HCT116 (cell line): ENCODE measurements around the gene PGBD1.

Experiments
- FOSL1 ChIP-seq: IDR thresholded peaks from 2 replicates; pipeline ENCODE4 v1.6.1; 2012; ENCODE audit warnings: low read depth
- POLR2A ChIP-seq: IDR thresholded peaks from 2 replicates; pipeline ENCODE4 v1.7.0; 2011; ENCODE audit warnings: borderline replicate concordance; ENCODE audit not compliant: insufficient read depth, insufficient read length; ENCODE audit errors: extremely low read depth
- POLR2AphosphoS5 ChIP-seq: IDR thresholded peaks from 2 replicates; pipeline ENCODE4 v1.6.1; 2011; ENCODE audit warnings: mild to moderate bottlenecking, low read depth, low read length, moderate library complexity
- SRF ChIP-seq: IDR thresholded peaks from 2 replicates; pipeline ENCODE4 v1.6.1; 2012; ENCODE audit warnings: low read depth
- TCF7L2 ChIP-seq: IDR thresholded peaks from 2 replicates; pipeline ENCODE4 v1.7.0; 2011; ENCODE audit warnings: borderline replicate concordance, inconsistent platforms; ENCODE audit not compliant: insufficient read depth, insufficient read length; ENCODE audit errors: extremely low read depth
- TF ChIP-seq, protein P1 (sequence below), 3 experiments: fragments of 200-600 bp in 1 of 3; sonication (generic) in 1 of 3; IDR thresholded peaks in 2 of 3; conservative IDR thresholded peaks in 1 of 3; 2 replicates each; pipeline ENCODE4 v1.5.1; 2012 to 2017; ENCODE audit warnings: low read depth in 2 of 3, low read length in 2 of 3, antibody characterized with exemption in 1 of 3, borderline replicate concordance in 1 of 3, control low read depth in 1 of 3, mild to moderate bottlenecking in 1 of 3, mixed read lengths in 1 of 3, mixed run types in 1 of 3, moderate library complexity in 1 of 3; ENCODE audit not compliant: insufficient read depth in 1 of 3
- TF ChIP-seq, protein P2 (sequence below): IDR thresholded peaks from 2 replicates; pipeline ENCODE4 v1.6.1; 2012; ENCODE audit warnings: low read depth
- TF ChIP-seq, protein P3 (sequence below): IDR thresholded peaks from 2 replicates; pipeline ENCODE4 v1.6.1; 2011; ENCODE audit warnings: mild to moderate bottlenecking, low read length, moderate library complexity; ENCODE audit not compliant: insufficient replicate concordance; ENCODE audit errors: extremely low read depth
- TF ChIP-seq, protein P4 (sequence below): IDR thresholded peaks from 2 replicates; pipeline ENCODE4 v1.6.1; 2012

DNA sequence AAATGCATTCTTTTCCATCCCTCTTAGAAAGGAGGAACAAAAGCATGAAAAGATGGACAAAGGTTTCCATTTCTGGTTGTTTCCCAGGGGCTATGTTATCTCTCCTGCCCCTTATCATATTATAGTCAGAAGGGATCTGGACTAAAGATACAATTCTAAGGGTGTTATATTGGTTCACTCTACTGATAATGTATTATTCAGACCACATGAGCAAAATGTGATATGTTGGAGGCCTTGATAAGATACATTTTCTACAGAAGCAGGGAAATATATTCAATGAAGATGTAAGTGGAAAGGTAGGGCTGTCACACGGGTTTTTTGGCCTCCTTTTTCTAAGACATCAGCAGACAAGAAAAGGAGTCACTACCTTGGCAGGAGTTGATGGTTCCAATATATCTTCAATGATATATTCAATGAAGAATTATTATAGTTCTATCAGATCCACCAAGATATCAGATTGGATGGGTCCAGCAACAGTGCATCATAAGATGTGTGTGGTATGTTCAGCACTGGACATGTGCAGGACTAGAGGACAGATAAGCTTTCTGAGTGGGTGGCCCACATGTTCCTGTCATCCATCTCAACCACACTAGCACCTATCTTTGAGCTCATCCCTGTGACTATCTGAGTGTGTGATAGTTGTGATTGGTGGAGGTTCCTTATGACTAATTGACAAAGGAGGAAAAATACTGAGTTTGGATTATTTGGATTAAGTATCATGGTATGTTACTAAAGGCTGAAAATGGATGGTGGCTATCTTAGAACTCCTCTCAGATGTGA lies 62.7 kb downstream of the PGBD1 start:
- TF ChIP-seq, protein P1, sequence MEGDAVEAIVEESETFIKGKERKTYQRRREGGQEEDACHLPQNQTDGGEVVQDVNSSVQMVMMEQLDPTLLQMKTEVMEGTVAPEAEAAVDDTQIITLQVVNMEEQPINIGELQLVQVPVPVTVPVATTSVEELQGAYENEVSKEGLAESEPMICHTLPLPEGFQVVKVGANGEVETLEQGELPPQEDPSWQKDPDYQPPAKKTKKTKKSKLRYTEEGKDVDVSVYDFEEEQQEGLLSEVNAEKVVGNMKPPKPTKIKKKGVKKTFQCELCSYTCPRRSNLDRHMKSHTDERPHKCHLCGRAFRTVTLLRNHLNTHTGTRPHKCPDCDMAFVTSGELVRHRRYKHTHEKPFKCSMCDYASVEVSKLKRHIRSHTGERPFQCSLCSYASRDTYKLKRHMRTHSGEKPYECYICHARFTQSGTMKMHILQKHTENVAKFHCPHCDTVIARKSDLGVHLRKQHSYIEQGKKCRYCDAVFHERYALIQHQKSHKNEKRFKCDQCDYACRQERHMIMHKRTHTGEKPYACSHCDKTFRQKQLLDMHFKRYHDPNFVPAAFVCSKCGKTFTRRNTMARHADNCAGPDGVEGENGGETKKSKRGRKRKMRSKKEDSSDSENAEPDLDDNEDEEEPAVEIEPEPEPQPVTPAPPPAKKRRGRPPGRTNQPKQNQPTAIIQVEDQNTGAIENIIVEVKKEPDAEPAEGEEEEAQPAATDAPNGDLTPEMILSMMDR (IDR thresholded peaks at IDR 0.05 in 2 of 3, conservative IDR thresholded peaks at IDR 0.05 in 1 of 3; ENCODE audit: borderline replicate concordance in 1 of 3, insufficient read depth in 1 of 3, low read depth in 2 of 3, low read length in 2 of 3): no peak
- TF ChIP-seq TCF7L2 (no peak), POLR2A (no peak), POLR2AphosphoS5 (no peak), FOSL1 (no peak), SRF (no peak)
- TF ChIP-seq, protein P2, sequence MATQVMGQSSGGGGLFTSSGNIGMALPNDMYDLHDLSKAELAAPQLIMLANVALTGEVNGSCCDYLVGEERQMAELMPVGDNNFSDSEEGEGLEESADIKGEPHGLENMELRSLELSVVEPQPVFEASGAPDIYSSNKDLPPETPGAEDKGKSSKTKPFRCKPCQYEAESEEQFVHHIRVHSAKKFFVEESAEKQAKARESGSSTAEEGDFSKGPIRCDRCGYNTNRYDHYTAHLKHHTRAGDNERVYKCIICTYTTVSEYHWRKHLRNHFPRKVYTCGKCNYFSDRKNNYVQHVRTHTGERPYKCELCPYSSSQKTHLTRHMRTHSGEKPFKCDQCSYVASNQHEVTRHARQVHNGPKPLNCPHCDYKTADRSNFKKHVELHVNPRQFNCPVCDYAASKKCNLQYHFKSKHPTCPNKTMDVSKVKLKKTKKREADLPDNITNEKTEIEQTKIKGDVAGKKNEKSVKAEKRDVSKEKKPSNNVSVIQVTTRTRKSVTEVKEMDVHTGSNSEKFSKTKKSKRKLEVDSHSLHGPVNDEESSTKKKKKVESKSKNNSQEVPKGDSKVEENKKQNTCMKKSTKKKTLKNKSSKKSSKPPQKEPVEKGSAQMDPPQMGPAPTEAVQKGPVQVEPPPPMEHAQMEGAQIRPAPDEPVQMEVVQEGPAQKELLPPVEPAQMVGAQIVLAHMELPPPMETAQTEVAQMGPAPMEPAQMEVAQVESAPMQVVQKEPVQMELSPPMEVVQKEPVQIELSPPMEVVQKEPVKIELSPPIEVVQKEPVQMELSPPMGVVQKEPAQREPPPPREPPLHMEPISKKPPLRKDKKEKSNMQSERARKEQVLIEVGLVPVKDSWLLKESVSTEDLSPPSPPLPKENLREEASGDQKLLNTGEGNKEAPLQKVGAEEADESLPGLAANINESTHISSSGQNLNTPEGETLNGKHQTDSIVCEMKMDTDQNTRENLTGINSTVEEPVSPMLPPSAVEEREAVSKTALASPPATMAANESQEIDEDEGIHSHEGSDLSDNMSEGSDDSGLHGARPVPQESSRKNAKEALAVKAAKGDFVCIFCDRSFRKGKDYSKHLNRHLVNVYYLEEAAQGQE: no peak
- TF ChIP-seq, protein P3, sequence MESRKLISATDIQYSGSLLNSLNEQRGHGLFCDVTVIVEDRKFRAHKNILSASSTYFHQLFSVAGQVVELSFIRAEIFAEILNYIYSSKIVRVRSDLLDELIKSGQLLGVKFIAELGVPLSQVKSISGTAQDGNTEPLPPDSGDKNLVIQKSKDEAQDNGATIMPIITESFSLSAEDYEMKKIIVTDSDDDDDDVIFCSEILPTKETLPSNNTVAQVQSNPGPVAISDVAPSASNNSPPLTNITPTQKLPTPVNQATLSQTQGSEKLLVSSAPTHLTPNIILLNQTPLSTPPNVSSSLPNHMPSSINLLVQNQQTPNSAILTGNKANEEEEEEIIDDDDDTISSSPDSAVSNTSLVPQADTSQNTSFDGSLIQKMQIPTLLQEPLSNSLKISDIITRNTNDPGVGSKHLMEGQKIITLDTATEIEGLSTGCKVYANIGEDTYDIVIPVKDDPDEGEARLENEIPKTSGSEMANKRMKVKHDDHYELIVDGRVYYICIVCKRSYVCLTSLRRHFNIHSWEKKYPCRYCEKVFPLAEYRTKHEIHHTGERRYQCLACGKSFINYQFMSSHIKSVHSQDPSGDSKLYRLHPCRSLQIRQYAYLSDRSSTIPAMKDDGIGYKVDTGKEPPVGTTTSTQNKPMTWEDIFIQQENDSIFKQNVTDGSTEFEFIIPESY: no peak
- TF ChIP-seq, protein P4, sequence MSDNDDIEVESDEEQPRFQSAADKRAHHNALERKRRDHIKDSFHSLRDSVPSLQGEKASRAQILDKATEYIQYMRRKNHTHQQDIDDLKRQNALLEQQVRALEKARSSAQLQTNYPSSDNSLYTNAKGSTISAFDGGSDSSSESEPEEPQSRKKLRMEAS: no peak
